Central memory CD8-positive, alpha-beta T cell (primary cell): ENCODE measurements around the gene MDFI.

Experiments
- ATAC-seq: fragments of 150-1000 bp; cut with Tn5 transposase; replicated peaks from 2 replicates; pipeline ENCODE4 v1.10.0; 2022; ENCODE audit warnings: mild to moderate bottlenecking, moderate FRiP score, moderate number of reproducible peaks; ENCODE audit not compliant: poor library complexity, severe bottlenecking; ENCODE audit errors: extremely low read depth
- DNase-seq, 2 donors: peaks; one replicate each; pipeline ENCODE4 v3.0.0; 2021; ENCODE audit warnings: low spot score in 2 of 2
- H3K27ac Mint-ChIP-seq: one replicate; pipeline ENCODE4 v1.8.0; 2022; ENCODE audit warnings: low read depth, mild to moderate bottlenecking, moderate library complexity, mixed read lengths
- H3K27me3 Mint-ChIP-seq: one replicate; pipeline ENCODE4 v1.8.0; 2022; ENCODE audit warnings: mixed read lengths
- H3K36me3 Mint-ChIP-seq: one replicate; pipeline ENCODE4 v1.8.0; 2022; ENCODE audit warnings: mild to moderate bottlenecking, moderate library complexity, mixed read lengths; ENCODE audit not compliant: insufficient read depth
- H3K4me1 Mint-ChIP-seq: one replicate; pipeline ENCODE4 v1.8.0; 2022; ENCODE audit warnings: mixed read lengths
- H3K4me3 Mint-ChIP-seq: one replicate; pipeline ENCODE4 v1.8.0; 2022; ENCODE audit warnings: mild to moderate bottlenecking, moderate library complexity, mixed read lengths
- H3K9me3 Mint-ChIP-seq: one replicate; pipeline ENCODE4 v1.8.0; 2022; ENCODE audit warnings: mixed read lengths

Gene MDFI

GRCh38 chr6:41626022-41626421, 12.2 kb upstream of the MDFI start:
- H3K27me3 Mint-ChIP-seq = peaks cover 13% of the 10 kb centered on the region
- no peaks in the 10 kb centered on the region for H3K9me3 Mint-ChIP-seq
- no peak overlapping the region for H3K27ac Mint-ChIP-seq
- no peak overlapping the region for H3K4me3 Mint-ChIP-seq
- H3K4me1 Mint-ChIP-seq = peaks cover 18% of the 10 kb centered on the region
- ATAC-seq (no peak), DNase-seq (no peak)
- H3K36me3 Mint-ChIP-seq = peaks cover 3% of the 10 kb centered on the region

- Mint-ChIP-seq H3K4me3 (no peak overlapping the region), H3K4me1 (peaks cover 18% of the 10 kb centered on the region), H3K27ac (no peak overlapping the region), H3K9me3 (no peaks in the 10 kb centered on the region), H3K27me3 (peaks cover 10% of the 10 kb centered on the region), H3K36me3 (peaks cover 3% of the 10 kb centered on the region)
- ATAC-seq (no peak), DNase-seq (no peak)
Observed at GRCh38 chr6:41626917-41627316, 11.4 kb upstream of the MDFI start.

GRCh38 chr6:41629128-41629527, 9.1 kb upstream of the MDFI start:
- Mint-ChIP-seq H3K27me3 (peaks cover 1% of the 10 kb centered on the region), H3K27ac (no peak overlapping the region)
- DNase-seq = no peak

GRCh38 chr6:41630069-41630468, 8.2 kb upstream of the MDFI start:
- no peak for DNase-seq
- ATAC-seq = no peak
- peaks cover 3% of the 10 kb centered on the region for H3K36me3 Mint-ChIP-seq
- peaks cover 11% of the 10 kb centered on the region for H3K27me3 Mint-ChIP-seq
- no peak overlapping the region for H3K4me3 Mint-ChIP-seq
- H3K27ac Mint-ChIP-seq = no peak overlapping the region
- peaks cover 15% of the 10 kb centered on the region for H3K4me1 Mint-ChIP-seq
- no peaks in the 10 kb centered on the region for H3K9me3 Mint-ChIP-seq

More at GRCh38 chr6:41629128-41629527, 9.1 kb upstream of the MDFI start:
- Mint-ChIP-seq H3K4me1 (peaks cover 18% of the 10 kb centered on the region), H3K4me3 (no peak overlapping the region), H3K36me3 (peaks cover 3% of the 10 kb centered on the region), H3K9me3 (no peaks in the 10 kb centered on the region)
- ATAC-seq = no peak

- Mint-ChIP-seq H3K36me3 (peaks cover 3% of the 10 kb centered on the region), H3K27ac (no peak overlapping the region), H3K27me3 (peaks cover 20% of the 10 kb centered on the region), H3K4me1 (peaks cover 6% of the 10 kb centered on the region), H3K4me3 (no peak overlapping the region), H3K9me3 (no peaks in the 10 kb centered on the region)
- ATAC-seq (no peak), DNase-seq (no peak)
Observed at GRCh38 chr6:41630946-41631345, 7.3 kb upstream of the MDFI start.

- Mint-ChIP-seq H3K27ac (no peak overlapping the region), H3K4me1 (peaks cover 4% of the 10 kb centered on the region), H3K36me3 (peaks cover 3% of the 10 kb centered on the region), H3K27me3 (peaks cover 39% of the 10 kb centered on the region), H3K4me3 (no peak overlapping the region), H3K9me3 (no peaks in the 10 kb centered on the region)
- DNase-seq = no peak
- no peak for ATAC-seq
Observed at GRCh38 chr6:41633056-41633634, 5.1 kb upstream of the MDFI start.

GRCh38 chr6:41634657-41635056, 3.6 kb upstream of the MDFI start:
- DNase-seq (no peak), ATAC-seq (no peak)
- H3K36me3 Mint-ChIP-seq = peaks cover 2% of the 10 kb centered on the region
- H3K4me3 Mint-ChIP-seq = no peak overlapping the region
- no peak overlapping the region for H3K27ac Mint-ChIP-seq
- peaks cover 4% of the 10 kb centered on the region for H3K4me1 Mint-ChIP-seq
- peaks cover 51% of the 10 kb centered on the region for H3K27me3 Mint-ChIP-seq
- no peaks in the 10 kb centered on the region for H3K9me3 Mint-ChIP-seq

- Mint-ChIP-seq H3K27me3 (peaks cover 58% of the 10 kb centered on the region), H3K27ac (no peak overlapping the region), H3K36me3 (peaks cover 2% of the 10 kb centered on the region), H3K4me1 (peaks cover 4% of the 10 kb centered on the region), H3K4me3 (no peak overlapping the region), H3K9me3 (no peaks in the 10 kb centered on the region)
- DNase-seq (no peak), ATAC-seq (no peak)
Observed at GRCh38 chr6:41635365-41635764, 2.9 kb upstream of the MDFI start.

- Mint-ChIP-seq H3K4me3 (no peak overlapping the region), H3K27me3 (peaks cover 72% of the 10 kb centered on the region), H3K4me1 (peaks cover 4% of the 10 kb centered on the region), H3K36me3 (peaks cover 2% of the 10 kb centered on the region), H3K27ac (no peak overlapping the region), H3K9me3 (no peaks in the 10 kb centered on the region)
- ATAC-seq (no peak), DNase-seq (no peak)
Observed at GRCh38 chr6:41636833-41637193, 1.5 kb upstream of the MDFI start.

GRCh38 chr6:41637194-41638001, 870 bp upstream of the MDFI start:
- peaks cover 4% of the 10 kb centered on the region for H3K4me1 Mint-ChIP-seq
- DNase-seq = no peak
- ATAC-seq = no peak
- H3K27ac Mint-ChIP-seq = no peak overlapping the region
- peak overlapping the region; percentile 59 for H3K4me3 Mint-ChIP-seq
- H3K36me3 Mint-ChIP-seq = peaks cover 2% of the 10 kb centered on the region
- H3K27me3 Mint-ChIP-seq = peaks cover 78% of the 10 kb centered on the region
- no peaks in the 10 kb centered on the region for H3K9me3 Mint-ChIP-seq

- H3K4me3 Mint-ChIP-seq = peak overlapping the region; percentile 49
- peaks cover 8% of the 10 kb centered on the region for H3K4me1 Mint-ChIP-seq
- no peaks in the 10 kb centered on the region for H3K9me3 Mint-ChIP-seq
- no peak for ATAC-seq
- H3K27ac Mint-ChIP-seq = no peak overlapping the region
- H3K27me3 Mint-ChIP-seq = peaks cover 84% of the 10 kb centered on the region
- peaks cover 2% of the 10 kb centered on the region for H3K36me3 Mint-ChIP-seq
- no peak for DNase-seq
Observed at GRCh38 chr6:41638935-41639808, 904 bp downstream of the MDFI start.

- H3K4me1 Mint-ChIP-seq = peaks cover 8% of the 10 kb centered on the region
- H3K36me3 Mint-ChIP-seq = peaks cover 2% of the 10 kb centered on the region
- no peaks in the 10 kb centered on the region for H3K9me3 Mint-ChIP-seq
- H3K4me3 Mint-ChIP-seq = peak overlapping the region; percentile 49
- H3K27me3 Mint-ChIP-seq = peaks cover 77% of the 10 kb centered on the region
- ATAC-seq (no peak), DNase-seq (no peak)
- H3K27ac Mint-ChIP-seq = no peak overlapping the region
Observed at GRCh38 chr6:41639809-41640371, 1.6 kb downstream of the MDFI start.
